HG03575 (cell line): ENCODE results near the gene ZNF202.

ENCODE experiments used
- ATAC-seq: cut with Tn5 transposase; IDR thresholded peaks from one replicate; pipeline ENCODE4 v1.9.1; 2021; ENCODE audit not compliant: unreplicated experiment, insufficient number of reproducible peaks, low FRiP score; ENCODE audit errors: extremely low read depth

ZNF202 gene

GRCh38 chr11:123695231-123695630 lies 46.2 kb downstream of the ZNF202 start:
- no peak for ATAC-seq

DNA sequence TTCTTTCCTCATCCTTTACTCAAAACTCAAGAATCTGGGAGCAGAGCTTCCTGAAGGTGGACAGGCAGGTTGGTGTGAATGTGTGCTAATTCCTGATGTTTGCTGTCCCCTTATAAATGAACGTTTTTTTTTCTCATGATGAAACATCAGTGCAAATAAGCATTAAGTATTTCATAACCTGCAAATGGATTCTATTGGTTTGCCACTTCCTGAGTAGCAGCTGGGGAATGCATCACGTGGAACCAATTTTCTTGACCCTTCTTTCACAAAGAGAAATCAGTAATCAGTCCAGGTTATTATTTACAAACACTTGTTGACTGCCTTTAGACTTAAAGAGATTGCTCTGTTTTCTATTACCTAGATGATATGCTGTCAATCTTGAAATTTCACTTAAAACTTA lies 46.9 kb downstream of the ZNF202 start:
- ATAC-seq, result no peak

GRCh38 chr11:123692961-123693360 lies 48.5 kb downstream of the ZNF202 start:
- no peak for ATAC-seq

DNA sequence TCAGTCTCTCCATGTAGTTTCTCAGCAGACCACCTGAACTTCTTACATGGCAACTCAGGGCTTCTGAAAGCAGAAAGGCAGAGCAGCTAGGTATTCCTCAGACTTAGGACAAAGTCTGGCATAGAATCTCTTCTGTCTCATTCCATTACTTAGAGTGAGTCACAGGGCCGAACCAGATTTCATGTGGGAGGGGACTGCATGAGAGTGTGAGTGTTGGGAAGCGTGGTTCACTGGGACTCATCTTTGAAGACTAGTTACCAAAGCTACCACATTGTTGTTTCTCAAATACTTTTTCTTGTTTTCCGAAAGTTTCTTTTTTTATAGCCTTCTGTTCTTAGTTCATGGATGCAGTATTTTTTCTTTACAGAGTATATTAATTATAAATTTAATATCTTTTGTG lies 51.0 kb downstream of the ZNF202 start:
- ATAC-seq, result no peak

GRCh38 chr11:123684601-123685000 lies 56.9 kb downstream of the ZNF202 start:
- ATAC-seq, result no peak

DNA sequence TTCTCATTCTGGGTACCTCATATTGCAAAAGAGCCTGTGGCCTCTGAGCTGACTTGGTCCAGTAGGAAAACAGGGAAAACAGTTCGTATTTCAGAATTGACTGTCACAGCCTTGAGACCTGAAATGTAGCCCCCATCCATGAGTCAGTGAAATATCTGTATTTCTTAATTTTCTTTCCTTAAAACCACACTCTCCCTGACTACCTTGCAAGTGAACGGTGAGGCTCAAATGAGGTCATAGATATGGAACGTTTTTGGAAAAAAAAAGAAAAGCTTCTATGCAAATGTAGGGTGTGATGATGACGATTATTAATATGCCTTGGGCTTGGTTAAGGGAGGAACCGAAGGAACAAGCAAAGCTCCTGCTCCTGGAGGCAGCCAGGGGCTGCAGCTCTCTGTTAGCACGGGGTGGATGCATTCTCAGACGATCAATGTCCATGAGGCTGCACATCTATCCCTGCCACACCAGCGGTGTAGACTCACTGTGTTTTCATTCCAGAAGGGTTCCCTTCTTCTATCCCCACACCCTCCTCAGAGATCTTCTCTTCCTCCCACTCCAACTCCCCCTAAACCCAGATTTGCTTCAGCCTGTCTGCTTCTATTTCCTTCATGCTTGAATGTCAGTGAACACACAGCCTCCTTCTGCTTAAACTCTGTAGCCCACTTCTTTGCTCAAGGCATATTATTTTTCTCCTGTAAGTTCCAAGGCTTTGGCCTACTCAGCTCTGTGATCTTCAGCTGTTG lies 57.9 kb downstream of the ZNF202 start:
- no peak for ATAC-seq

DNA sequence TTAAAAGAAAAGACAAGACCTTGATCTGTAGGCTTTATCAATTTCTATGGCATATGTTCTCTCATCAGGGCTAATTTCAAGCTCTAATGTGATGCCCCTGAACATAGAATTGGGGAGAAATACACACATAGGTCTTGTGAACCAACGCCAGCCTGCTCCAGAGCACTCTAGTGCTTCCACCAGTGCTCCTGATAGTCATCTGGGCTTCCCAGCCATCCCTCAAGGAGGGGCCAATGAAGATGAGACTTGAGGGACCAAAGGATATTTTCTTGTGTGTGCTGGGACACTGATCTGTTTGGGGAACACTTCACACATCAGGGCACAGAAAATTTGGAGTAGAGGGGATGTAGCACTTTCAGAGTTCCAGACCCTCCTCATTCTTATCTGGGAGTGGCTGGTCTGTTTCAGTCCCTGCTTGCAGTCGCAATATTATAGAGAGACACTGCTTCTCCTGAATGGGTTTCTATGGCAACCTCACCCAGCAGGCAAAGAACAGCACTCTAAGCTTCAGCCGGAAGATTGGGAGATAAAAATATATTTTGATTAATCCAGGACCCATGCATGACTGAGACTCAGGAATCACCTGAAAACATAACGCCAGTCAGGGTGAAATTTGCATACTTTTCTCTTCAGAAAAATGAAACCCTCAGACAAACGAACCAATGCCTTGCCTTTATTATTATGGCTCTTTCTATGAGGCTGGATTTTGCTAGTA lies 58.6 kb downstream of the ZNF202 start:
- ATAC-seq, result no peak

GRCh38 chr11:123681030-123681429 lies 60.4 kb downstream of the ZNF202 start:
- ATAC-seq, result no peak

DNA sequence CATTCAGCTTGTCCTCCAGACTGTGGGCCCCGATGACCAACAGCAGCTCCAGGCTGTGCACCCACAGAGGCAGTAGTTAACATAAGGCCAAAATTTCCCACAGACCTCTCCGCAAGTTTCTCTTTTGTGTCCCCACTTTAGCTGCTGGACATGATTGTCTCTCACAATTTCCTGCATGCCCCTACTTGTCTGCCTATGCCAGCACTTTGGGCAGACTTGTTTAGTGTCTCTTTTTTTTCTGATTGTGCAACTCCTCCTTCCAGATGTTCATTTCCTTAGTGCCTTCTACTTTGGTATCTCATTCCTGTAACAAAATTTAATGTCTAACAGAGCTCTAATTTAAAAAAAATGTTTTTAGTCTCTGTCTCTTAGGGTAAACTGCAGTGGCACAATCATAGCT lies 63.2 kb downstream of the ZNF202 start:
- ATAC-seq, result no peak

- ATAC-seq, result no peak
Measured at GRCh38 chr11:123677510-123677909, 64.0 kb downstream of the ZNF202 start.

GRCh38 chr11:123674297-123674696 lies 67.2 kb downstream of the ZNF202 start:
- ATAC-seq, result no peak
